GM21390 (cell line): ENCODE data around the gene MYH7.

ENCODE experiments used
- ATAC-seq: cut with Tn5 transposase; IDR thresholded peaks from one replicate; pipeline ENCODE4 v1.9.1; 2021; ENCODE audit not compliant: unreplicated experiment

The MYH7 gene

GRCh38 chr14:23449314-23449713 lies 13.9 kb upstream of the MYH7 start:
- no peak for ATAC-seq

GRCh38 chr14:23447361-23448350 lies 12.2 kb upstream of the MYH7 start:
- ATAC-seq: no peak

GRCh38 chr14:23446291-23446851 lies 10.9 kb upstream of the MYH7 start:
- no peak for ATAC-seq

GRCh38 chr14:23445773-23446172 lies 10.3 kb upstream of the MYH7 start:
- ATAC-seq: no peak

- no peak for ATAC-seq
Observed at GRCh38 chr14:23444314-23444713, 8.9 kb upstream of the MYH7 start.

GRCh38 chr14:23443881-23444280 lies 8.4 kb upstream of the MYH7 start:
- no peak for ATAC-seq

- ATAC-seq: no peak
Observed at GRCh38 chr14:23443411-23443812, 8.0 kb upstream of the MYH7 start.

GRCh38 chr14:23442721-23443356 lies 7.4 kb upstream of the MYH7 start:
- ATAC-seq: no peak

GRCh38 chr14:23441076-23441475 lies 5.6 kb upstream of the MYH7 start:
- no peak for ATAC-seq

GRCh38 chr14:23439107-23439835 lies 3.8 kb upstream of the MYH7 start:
- no peak for ATAC-seq

GRCh38 chr14:23438101-23438971 lies 2.9 kb upstream of the MYH7 start:
- ATAC-seq: no peak

- no peak for ATAC-seq
Observed at GRCh38 chr14:23437133-23438100, 2.0 kb upstream of the MYH7 start.

GRCh38 chr14:23436327-23437132 lies 1.1 kb upstream of the MYH7 start:
- ATAC-seq: no peak

- no peak for ATAC-seq
Observed at GRCh38 chr14:23434488-23435222, 805 bp downstream of the MYH7 start.

- ATAC-seq: no peak
Observed at GRCh38 chr14:23433457-23433856, 2.0 kb downstream of the MYH7 start.

- no peak for ATAC-seq
Observed at GRCh38 chr14:23432946-23433345, 2.5 kb downstream of the MYH7 start.

GRCh38 chr14:23432102-23432925 lies 3.1 kb downstream of the MYH7 start:
- no peak for ATAC-seq
